GM12878 (cell line): ENCODE data around the gene SWI5. TPM values are rescaled to one million over a fixed set of nuclear protein-coding genes. Genes with fewer than 3 reads are reported as not detected.

ENCODE experiments used
- ATAC-seq: fragments of 200-7000 bp; cut with Tn5 transposase; 3 replicates; pipeline ENCODE4 v1.9.1; 2020; ENCODE audit warnings: mild to moderate bottlenecking, moderate library complexity
- BruUV-seq: library from RNA; stranded (reverse); fragments of 400-500 nt; replicated peaks from 2 replicates; lab custom pipeline; 2021; lab: Mats Ljungman, UMichigan
- CTCF ChIA-PET: fragments of 300-600 bp; sonication (Branson Sonifier 250); formaldehyde crosslinking; extraction: SDS; loops from one replicate; lab custom pipeline; 2021; ENCODE audit warnings: inconsistent platforms; lab: Yijun Ruan, JAX
- POLR2A ChIA-PET: fragments of 350-600 bp; formaldehyde crosslinking; extraction: SDS; loops from one replicate; lab custom pipeline; 2021; ENCODE audit warnings: inconsistent platforms; lab: Charles Lee
- RAD21 ChIA-PET: fragments of 300-600 bp; sonication (Branson Sonifier 250); formaldehyde crosslinking; loops from one replicate; lab custom pipeline; 2023; ENCODE audit warnings: antibody characterized with exemption; ENCODE audit not compliant: unreplicated experiment; lab: Charles Lee
- SMC1A ChIA-PET: fragments of 300-600 bp; sonication (Branson Sonifier 250); formaldehyde crosslinking; loops from one replicate; lab custom pipeline; 2023; ENCODE audit not compliant: unreplicated experiment, uncharacterized antibody; lab: Charles Lee
- DNase-seq: peaks from one replicate; pipeline ENCODE4 v3.0.0-alpha.2; 2011; ENCODE audit warnings: low read depth, low spot score
- FAIRE-seq: peaks from 3 replicates; lab custom pipeline; 2011; peaks lifted over from hg19 to GRCh38; lab: Jason Lieb, UNC
- H2AFZ ChIP-seq: 2 replicates; pipeline ENCODE4 v1.6.0; 2011; ENCODE audit warnings: low read depth, low read length, control low read depth; ENCODE audit not compliant: control insufficient read depth
- H3K27ac ChIP-seq: 2 replicates; pipeline ENCODE4 v1.5.1; 2011; ENCODE audit warnings: control low read depth; ENCODE audit not compliant: control insufficient read depth, insufficient read depth
- H3K27me3 ChIP-seq, 2 experiments: replicated peaks in 1 of 2; 2 replicates each; pipeline versions ENCODE4 v1.6.0 to v1.6.1; 2011; ENCODE audit warnings: low read length in 1 of 2; ENCODE audit not compliant: control insufficient read depth in 2 of 2, insufficient read depth in 2 of 2
- H3K36me3 ChIP-seq, 2 experiments: 2 replicates each; pipeline ENCODE4 v1.5.1; 2011; ENCODE audit warnings: low read length in 1 of 2; ENCODE audit not compliant: control insufficient read depth in 2 of 2, insufficient read depth in 2 of 2
- H3K4me1 ChIP-seq: 2 replicates; pipeline ENCODE4 v1.6.1; 2011; ENCODE audit warnings: mild to moderate bottlenecking, low read length, moderate library complexity, mixed read lengths; ENCODE audit not compliant: control insufficient read depth, insufficient read depth
- H3K4me2 ChIP-seq: 2 replicates; pipeline ENCODE4 v1.6.0; 2011; ENCODE audit warnings: control low read depth; ENCODE audit not compliant: control insufficient read depth, insufficient read depth
- H3K4me3 ChIP-seq: fragments of 200-600 bp; sonication (generic); 2 replicates; pipeline ENCODE4 v1.5.1; 2016
- H3K79me2 ChIP-seq: 2 replicates; pipeline ENCODE4 v1.6.0; 2011; ENCODE audit warnings: low read length; ENCODE audit not compliant: control insufficient read depth, insufficient read depth
- H3K9ac ChIP-seq: 2 replicates; pipeline ENCODE4 v1.8.0; 2011; ENCODE audit warnings: low read length, control low read depth, mixed read lengths; ENCODE audit not compliant: control insufficient read depth, insufficient read depth
- H3K9me3 ChIP-seq: replicated peaks from 3 replicates; pipeline ENCODE4 v1.5.1; 2011; ENCODE audit warnings: mild to moderate bottlenecking, low read length; ENCODE audit not compliant: control insufficient read depth, insufficient read depth
- H4K20me1 ChIP-seq: 2 replicates; pipeline ENCODE4 v1.6.0; 2011; ENCODE audit not compliant: control insufficient read depth, insufficient read depth
- NR2C2 ChIP-seq: IDR thresholded peaks from 2 replicates; pipeline ENCODE4 v1.6.1; 2011; ENCODE audit warnings: borderline replicate concordance, low read depth; ENCODE audit not compliant: control insufficient read depth, insufficient read length
- RAD51 ChIP-seq: fragments of 450-650 bp; IDR thresholded peaks from 2 replicates; pipeline ENCODE4 v1.6.1; 2016; ENCODE audit warnings: moderate library complexity, mild to moderate bottlenecking, inconsistent platforms
- RB1 ChIP-seq: fragments of 450-650 bp; formaldehyde crosslinking; IDR thresholded peaks from 2 replicates; pipeline ENCODE4 v1.6.1; 2017; ENCODE audit warnings: mild to moderate bottlenecking, borderline replicate concordance
- RELB ChIP-seq: fragments of 450-650 bp; IDR thresholded peaks from 2 replicates; pipeline ENCODE4 v1.6.1; 2017; ENCODE audit warnings: low read depth, mild to moderate bottlenecking, moderate library complexity
- WGBS: methylation state at CpG from one replicate; pipeline ENCODE4 v1.1.6; 2016; ENCODE audit warnings: low lambda C conversion rate; ENCODE audit not compliant: insufficient replicate concordance, insufficient coverage; ENCODE audit errors: missing lambda C conversion rate; 5-methylcytosine and 5-hydroxymethylcytosine counted together
- in situ Hi-C: fragments of 300-500 bp; cut with MboI; formaldehyde crosslinking; loops from 9 replicates; pipeline ENCODE4 v1.14.3; 2018; ENCODE audit warnings: mixed read lengths
- intact Hi-C: fragments of 100-400 bp; cut with micrococcal nuclease; formaldehyde crosslinking; loops from one replicate; pipeline ENCODE4 v1.14.2; 2022; ENCODE audit not compliant: unreplicated experiment
- polyA plus RNA-seq, 11 experiments: library from polyadenylated mRNA; depleted of rRNA in 4 of 11; unstranded in 6 of 11; stranded (reverse) in 5 of 11; fragments of >200 nt; fragmentation: Nextera tagmentation in 4 of 11; fragmentation: Illumina TruSeq in 1 of 11; extraction: Ambion mirVana in 4 of 11; extraction: Trizol in 1 of 11; gene quantifications; 1 replicate in 1 of 11; 2 replicates in 10 of 11; pipeline versions ENCODE4 v1.2.1 to v1.2.3, GENCODE V29; 2011 to 2016; ENCODE audit warnings: inconsistent platforms in 2 of 11, missing spikeins in 2 of 11, low read depth in 1 of 11
- total RNA-seq, 4 experiments: library from RNA; depleted of rRNA in 3 of 4; stranded (reverse); fragments of >200 nt in 3 of 4; fragmentation: Illumina TruSeq in 1 of 4; extraction: Trizol in 1 of 4; gene quantifications; 2 replicates each; pipeline versions ENCODE4 v1.2.1 to v1.2.3, GENCODE V29; 2013 to 2021
- TF ChIP-seq, protein P1 (sequence below): IDR thresholded peaks from 2 replicates; pipeline ENCODE4 v1.6.1; 2011; ENCODE audit warnings: borderline replicate concordance, low read depth, mild to moderate bottlenecking, moderate library complexity, low read length; ENCODE audit not compliant: insufficient read depth, poor library complexity, severe bottlenecking
- TF ChIP-seq, protein P2 (sequence below): fragments of 450-650 bp; conservative IDR thresholded peaks from 2 replicates; pipeline ENCODE4 v1.6.1; 2017; ENCODE audit warnings: mild to moderate bottlenecking, moderate library complexity

The SWI5 gene
- total and polyA plus RNA-seq, 10 of the 15 experiments (the other 5 are each of a cell fraction or from before 2014, with no cell fraction given): 13.3 to 36.2 (median 18.1) TPM

DNA sequence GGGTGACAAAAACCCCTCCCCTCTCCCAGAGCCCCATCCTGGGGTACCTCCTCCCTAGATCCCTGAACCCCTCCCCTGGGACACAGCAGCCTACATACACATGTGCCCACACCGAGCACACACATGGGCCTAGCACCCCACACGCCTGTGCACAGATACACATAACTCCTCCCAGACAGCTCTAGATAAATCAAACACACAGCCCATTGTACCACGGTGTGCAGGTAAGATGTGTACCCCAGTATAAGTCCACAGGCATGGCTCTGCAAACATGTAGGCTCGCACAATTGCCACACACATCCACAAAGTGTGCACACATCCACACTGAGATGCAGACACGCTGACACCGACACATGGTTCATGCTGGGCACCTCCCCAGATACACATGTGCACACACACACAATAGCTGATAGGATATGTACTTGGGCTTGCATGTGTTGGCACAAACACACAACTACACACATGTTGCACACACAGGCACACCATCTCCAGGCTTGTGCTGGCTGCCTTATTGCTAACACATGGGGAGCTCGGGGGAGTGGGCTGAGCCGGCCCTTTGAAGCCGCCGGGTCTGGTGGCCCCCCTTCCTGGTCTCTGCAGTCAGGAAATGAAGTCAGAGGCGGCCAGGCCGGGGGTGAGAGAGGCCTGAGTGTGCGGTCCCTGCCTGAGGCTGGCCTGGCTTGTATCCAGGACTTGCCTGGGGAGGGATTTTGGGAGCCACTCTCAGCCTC is 30.5 kb upstream of the SWI5 start (continued):
- TF ChIP-seq RAD51 (no peak), RELB (no peak), NR2C2 (no peak)

DNA sequence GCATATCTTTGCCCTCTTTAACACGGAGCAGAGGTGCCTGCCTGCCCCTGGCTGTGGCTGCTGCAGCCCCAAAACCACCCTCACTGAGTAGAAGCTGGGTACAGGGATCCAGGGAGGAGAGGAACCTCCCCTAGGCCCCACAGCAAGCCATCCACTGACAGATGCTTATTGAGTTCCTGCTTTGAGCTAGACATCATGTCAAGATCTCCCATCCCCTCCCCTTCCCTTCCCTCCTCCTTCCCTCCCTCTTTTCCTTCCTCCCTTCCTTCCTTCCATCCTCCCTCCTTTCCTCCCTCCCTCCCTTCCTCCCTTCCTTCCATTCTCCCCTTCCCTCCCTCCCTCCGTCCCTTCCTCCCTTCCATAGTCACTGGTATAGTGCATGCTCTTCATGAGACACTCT is 29.6 kb upstream of the SWI5 start:
- WGBS: 0% methylated on average over 1 of the region's 2 CpGs
- RAD21 ChIA-PET: no interaction called here
- Histone ChIP-seq H3K4me3 (no peak overlapping the region), H3K4me1 (no peaks in the 10 kb centered on the region), H2AFZ (no peak overlapping the region), H3K9me3 (no peaks in the 10 kb centered on the region), H3K27me3 (no peaks in the 10 kb centered on the region; a peak in 1 of 4 replicates)
- intact Hi-C loops: no loop called here
- no peak for ATAC-seq
- TF ChIP-seq, protein P1, sequence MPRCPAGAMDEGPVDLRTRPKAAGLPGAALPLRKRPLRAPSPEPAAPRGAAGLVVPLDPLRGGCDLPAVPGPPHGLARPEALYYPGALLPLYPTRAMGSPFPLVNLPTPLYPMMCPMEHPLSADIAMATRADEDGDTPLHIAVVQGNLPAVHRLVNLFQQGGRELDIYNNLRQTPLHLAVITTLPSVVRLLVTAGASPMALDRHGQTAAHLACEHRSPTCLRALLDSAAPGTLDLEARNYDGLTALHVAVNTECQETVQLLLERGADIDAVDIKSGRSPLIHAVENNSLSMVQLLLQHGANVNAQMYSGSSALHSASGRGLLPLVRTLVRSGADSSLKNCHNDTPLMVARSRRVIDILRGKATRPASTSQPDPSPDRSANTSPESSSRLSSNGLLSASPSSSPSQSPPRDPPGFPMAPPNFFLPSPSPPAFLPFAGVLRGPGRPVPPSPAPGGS: no peak
- TF ChIP-seq RB1: no peak
- TF ChIP-seq, protein P2, sequence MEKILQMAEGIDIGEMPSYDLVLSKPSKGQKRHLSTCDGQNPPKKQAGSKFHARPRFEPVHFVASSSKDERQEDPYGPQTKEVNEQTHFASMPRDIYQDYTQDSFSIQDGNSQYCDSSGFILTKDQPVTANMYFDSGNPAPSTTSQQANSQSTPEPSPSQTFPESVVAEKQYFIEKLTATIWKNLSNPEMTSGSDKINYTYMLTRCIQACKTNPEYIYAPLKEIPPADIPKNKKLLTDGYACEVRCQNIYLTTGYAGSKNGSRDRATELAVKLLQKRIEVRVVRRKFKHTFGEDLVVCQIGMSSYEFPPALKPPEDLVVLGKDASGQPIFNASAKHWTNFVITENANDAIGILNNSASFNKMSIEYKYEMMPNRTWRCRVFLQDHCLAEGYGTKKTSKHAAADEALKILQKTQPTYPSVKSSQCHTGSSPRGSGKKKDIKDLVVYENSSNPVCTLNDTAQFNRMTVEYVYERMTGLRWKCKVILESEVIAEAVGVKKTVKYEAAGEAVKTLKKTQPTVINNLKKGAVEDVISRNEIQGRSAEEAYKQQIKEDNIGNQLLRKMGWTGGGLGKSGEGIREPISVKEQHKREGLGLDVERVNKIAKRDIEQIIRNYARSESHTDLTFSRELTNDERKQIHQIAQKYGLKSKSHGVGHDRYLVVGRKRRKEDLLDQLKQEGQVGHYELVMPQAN: no peak
- TF ChIP-seq, all 136 proteins: peak for 0
- Histone ChIP-seq H3K9ac (no peak overlapping the region), H3K27ac (no peak overlapping the region), H4K20me1 (no peaks in the 10 kb centered on the region), H3K36me3 (no peaks in the 10 kb centered on the region), H3K4me2 (no peak overlapping the region), H3K79me2 (no peaks in the 10 kb centered on the region)
- POLR2A ChIA-PET: no interaction called here
- DNase-seq: no peak
- no TSS peak for BruUV-seq
- CTCF ChIA-PET: no interaction called here
- SMC1A ChIA-PET: no interaction called here
- in situ Hi-C loops: no loop called here
- no peak for FAIRE-seq
